Inferior parietal cortex (tissue), 1 donor: ENCODE data around the gene SNX8.

ENCODE experiments used
- DNase-seq: peaks from one replicate; pipeline ENCODE4 v3.0.0-alpha.2; 2016; ENCODE audit errors: extremely low spot score

The SNX8 gene

DNA sequence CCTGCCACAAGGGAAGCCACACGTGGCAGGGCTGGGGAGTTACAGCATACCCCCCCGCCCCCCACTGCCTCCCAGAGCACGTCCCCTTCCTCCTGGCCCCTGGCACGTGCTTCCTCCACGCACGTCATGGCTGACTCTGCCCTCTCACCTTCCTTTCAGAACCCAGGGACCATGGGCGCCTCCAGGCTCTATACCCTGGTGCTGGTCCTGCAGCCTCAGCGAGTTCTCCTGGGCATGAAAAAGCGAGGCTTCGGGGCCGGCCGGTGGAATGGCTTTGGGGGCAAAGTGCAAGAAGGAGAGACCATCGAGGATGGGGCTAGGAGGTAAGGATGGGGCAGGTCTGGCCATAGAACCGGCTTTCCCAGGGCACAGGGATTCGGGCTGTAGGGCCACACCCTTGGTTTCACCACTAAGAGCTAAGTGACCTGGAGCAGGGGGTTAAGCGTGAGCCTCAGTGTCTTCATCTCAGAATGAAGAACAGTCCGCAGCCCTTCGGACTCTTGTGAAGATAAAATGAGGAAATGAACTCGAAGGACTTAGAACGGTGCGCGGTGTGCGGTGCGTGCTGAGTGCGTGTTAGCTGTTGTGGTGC, 69.7 kb downstream of the SNX8 start:
- DNase-seq = no peak

- DNase-seq = no peak
Measured at GRCh38 chr7:2243458-2243857, 70.8 kb downstream of the SNX8 start.

GRCh38 chr7:2242541-2243429, 71.5 kb downstream of the SNX8 start:
- DNase-seq = no peak

DNA sequence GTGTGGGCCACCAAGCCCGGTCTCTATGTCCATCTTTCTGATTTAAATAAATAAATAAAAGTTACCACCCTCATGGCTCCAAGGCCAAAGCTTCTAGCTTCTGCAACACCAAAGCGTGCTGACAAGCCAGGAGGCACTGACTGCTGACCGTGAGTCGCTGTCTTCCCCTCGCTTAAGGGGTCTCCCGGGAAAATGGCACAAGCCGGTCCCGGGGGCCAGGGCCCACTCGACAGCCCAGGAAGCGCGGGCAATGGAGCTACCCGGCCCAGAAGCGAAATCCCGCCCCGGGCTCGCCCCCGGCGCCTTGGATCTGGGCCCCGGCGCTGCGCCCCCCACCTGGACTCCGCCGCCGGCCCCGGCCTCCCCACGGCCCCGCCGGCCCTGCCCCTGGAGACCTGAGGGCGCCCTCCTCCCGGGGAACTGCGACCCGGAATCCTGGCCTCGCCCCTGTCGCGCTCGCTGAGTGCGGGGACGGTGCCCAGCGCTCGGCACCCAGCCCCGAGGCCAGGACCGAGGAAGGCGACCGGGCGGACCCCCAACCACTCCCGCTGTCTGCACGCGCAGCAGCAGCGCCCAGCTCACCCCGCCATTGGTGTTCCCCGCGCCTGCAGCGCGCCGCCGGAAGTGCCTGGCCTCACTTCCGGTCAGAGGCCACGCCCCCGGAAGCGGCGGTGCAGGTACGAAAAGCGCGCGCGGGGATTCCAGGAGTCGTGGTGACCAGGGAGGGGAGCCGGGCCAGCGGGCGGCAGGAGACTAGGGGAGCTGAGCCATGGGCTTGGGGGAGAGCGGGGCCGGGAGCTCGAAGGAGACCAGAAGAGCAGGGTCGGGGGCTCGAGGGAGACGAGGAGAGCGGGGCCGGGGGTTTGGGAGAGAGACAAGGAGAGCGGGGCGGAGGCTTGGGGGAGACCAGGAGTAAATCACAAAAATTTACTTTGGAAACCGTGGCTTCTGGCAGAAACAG, 72.4 kb downstream of the SNX8 start, which contains the start of the genes MRM2 and NUDT1:
TSS of gene MRM2 (minus strand) at position 626 of the 961 bp plus-strand sequence. CDS start at position 590, 36 bp downstream.
TSS of gene NUDT1 (plus strand) at position 647 of the 961 bp plus-strand sequence. CDS start 2,349 bp downstream, outside the sequence.
- peak; percentile 84 for DNase-seq

DNA sequence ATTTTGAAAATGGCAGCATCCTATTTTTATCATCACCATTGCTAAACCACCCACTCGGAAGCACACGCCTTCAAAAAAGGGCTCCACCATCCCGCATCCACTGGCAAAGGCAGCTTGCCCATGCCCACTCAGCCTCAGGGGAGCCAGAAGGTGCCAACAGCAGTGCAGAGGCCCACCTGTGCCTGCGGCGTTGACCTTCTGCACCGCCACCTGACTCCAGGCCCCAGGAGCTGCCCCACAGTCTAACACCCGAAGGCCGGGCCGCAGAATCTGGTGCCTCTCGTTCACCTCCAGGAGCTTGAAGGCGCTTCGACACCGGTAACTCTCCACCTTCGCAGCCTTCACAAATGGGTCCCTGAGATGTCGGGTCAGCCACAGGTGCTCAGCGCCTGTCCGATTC, 75.0 kb downstream of the SNX8 start:
- no peak for DNase-seq

- DNase-seq = no peak
Measured at GRCh38 chr7:2237109-2237602, 77.1 kb downstream of the SNX8 start.

DNA sequence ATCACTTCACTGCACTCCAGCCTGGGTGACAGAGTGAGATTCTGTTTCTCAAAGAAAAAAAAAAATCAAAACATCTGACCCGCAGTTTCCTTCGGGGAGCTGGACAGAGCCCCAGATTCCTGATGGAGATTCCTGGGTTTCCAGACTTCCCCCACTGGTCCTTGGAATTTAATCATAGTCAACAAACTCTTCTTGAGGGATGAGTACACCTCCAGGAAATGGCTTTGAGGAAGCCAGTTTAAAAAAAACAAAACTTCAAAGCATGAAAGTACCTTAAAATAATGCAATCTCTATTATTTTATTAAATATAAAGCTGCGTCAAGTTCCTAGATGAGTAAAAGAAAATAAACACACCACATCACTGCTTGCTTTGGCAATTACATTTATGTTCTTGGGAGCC, 80.3 kb downstream of the SNX8 start:
- no peak for DNase-seq

GRCh38 chr7:2232766-2233520, 81.3 kb downstream of the SNX8 start, which contains the start of gene MAD1L1:
Gene MAD1L1, minus strand, starts transcription at chr7:2232945. Its CDS starts 2,812 bp downstream, at chr7:2230133.
- DNase-seq = peak; percentile 91

DNA sequence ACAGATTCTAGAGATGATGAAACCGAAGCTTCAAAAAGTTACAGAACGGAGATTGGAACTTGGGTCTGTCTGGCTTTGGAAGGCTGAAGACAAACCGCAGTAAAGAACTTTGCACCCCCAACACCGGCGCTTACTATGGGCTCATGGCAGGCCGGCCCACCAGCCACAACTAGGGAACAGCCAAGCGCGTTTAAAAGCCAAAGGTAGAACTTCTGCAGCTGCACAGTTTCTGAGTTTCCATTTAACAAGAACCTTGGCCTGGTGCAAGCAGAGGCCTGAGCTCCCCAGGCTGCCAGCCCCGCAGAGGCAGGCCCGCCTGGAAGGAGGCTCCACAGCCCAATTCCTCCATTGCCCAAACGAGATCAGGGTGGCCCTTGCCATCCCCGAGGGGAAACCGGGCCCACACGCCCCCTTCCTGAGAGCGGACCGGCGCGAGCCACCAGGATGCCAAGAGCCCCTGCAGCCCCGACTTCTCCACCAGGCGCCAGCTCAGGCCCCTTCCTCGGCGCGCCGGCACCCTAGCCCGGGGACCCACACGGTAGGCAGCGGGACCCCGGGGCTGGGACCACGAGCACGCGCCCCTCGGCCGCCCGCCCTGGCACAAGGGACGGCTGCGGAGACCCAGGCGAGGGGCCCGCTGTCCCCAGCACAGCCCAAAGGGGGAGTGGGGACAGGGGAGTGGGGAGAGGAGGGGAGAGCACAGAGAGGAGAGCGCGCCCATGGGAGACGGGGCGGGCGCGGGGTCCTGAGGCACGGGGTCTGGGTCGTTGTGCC, 82.1 kb downstream of the SNX8 start:
- DNase-seq = no peak

- no peak for DNase-seq
Measured at GRCh38 chr7:2230882-2231281, 83.4 kb downstream of the SNX8 start.

DNA sequence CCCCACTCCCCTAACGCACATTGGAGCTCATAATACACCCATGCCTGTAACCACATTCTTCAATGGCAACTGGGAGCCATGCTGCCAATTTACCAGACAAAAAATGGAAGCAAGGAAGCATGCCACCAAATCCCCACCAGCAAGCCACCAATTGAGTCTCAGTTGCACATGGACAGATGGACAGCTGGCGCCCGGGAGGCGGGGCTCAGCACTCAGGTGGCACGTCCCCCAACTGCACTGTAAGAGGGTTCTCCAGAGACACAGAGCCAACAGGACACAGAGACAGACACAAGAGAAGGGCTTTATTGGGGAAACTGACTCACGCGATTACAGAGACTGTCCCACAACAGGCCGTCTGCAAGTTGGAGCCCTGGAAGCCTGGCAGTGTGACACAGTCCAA, 84.0 kb downstream of the SNX8 start:
- no peak for DNase-seq

DNA sequence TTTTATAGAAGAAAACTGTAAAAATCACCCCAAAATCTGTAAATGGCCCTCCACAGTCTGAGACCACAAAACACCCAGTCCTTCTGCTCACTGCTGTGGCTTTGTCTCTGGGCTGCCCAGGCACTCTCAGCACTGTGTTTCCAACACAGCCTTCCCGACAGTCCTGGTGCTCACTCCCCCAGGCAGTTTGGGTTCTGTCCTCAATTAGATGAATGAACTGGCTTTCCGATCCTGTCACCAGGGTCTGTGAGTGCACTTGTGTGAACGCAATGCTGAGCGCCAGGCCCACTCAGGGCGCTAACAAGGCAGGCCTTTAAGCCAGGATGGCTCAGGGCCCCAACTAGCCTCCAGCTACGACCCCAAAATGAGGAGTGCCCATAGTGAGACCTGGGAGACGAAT, 84.8 kb downstream of the SNX8 start:
- no peak for DNase-seq

- DNase-seq = no peak
Measured at GRCh38 chr7:2228921-2229320, 85.3 kb downstream of the SNX8 start.

DNA sequence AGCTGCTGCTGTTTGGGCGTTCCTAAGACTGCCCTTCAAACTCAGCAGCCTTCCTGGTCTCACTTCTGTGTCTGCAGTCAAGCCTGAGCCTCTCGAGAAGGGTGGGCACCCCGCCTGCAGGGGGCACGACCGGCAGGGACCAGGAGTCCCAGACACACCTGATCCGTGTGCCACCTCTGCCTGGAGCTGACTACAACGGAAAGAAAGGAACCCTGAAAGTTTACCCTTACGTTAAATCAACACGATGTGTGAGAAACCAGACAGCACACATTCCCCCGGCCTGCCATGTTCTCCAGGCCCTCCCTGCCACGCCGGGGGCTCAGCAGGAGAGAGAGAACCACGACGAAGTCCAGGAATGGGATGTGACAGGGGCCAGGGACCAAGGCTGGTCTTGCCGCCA, 86.5 kb downstream of the SNX8 start:
- DNase-seq = no peak

- no peak for DNase-seq
Measured at GRCh38 chr7:2225830-2226229, 88.4 kb downstream of the SNX8 start.

GRCh38 chr7:2225336-2225735, 88.9 kb downstream of the SNX8 start:
- DNase-seq = no peak

DNA sequence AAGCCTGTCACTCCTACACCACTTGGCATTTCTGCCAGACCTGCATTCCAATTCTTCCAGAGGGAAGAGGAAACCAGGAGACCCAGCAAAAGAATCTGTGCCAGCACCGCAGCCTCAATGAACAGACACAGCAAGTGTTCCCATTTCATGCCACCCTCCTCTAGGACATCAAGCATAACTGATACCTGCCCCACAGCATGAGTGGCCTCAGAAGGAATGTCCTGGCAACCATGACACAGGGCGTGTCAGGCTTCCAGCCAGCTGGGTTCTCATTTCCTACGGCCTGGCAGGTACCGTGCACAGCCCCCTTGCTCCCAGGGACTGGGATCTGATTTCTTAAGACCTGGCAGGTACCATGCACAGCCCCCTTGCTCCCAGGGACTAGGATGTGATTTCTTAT, 89.3 kb downstream of the SNX8 start:
- no peak for DNase-seq

DNA sequence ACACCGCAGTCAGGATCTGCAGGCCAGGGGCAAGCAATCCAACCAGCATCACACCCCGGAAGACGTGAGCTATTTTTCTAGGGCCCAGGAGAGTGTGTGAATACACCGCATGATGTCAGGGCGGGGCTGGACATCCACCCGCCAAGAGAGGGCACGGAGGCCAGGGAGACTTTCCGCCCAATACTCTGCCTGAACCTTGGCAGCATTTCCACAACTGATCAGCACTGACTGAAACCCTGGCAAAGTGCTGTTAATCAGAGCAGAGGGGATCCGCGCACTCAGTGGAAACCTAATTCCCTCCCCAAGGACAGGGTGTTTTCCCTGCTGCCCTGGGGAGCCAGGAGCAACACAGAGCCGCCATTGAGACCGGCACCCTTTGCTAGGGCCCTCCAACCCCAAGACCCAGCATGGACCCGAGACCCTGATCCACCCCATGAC, 89.7 kb downstream of the SNX8 start:
- DNase-seq = no peak

- no peak for DNase-seq
Measured at GRCh38 chr7:2223321-2223720, 90.9 kb downstream of the SNX8 start.

DNA sequence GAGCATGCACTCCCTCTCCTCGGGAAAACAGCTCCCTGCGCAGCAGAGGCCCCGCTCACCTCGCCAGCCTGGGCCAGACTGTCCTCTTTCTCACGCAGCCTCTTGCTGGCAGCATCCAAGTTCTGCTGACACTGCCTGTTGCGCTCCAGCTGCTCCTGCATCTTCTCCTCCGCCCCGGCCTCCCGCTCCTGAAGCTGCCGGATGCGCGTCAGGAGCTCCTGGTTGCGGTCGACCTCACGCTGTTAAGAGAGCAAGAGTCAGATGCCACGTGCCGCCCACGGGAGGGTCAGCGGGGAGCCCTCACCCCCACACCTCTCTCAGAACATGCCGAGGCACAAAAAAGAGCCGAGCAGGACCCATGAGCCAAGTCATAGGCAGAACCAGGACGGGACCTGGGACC, 91.7 kb downstream of the SNX8 start:
- no peak for DNase-seq
